HG02981 (cell line): Measurements from ENCODE around the gene IL20.

Experiments
- ATAC-seq: cut with Tn5 transposase; IDR thresholded peaks from one replicate; pipeline ENCODE4 v1.9.1; 2021; ENCODE audit warnings: mild to moderate bottlenecking, moderate library complexity; ENCODE audit not compliant: unreplicated experiment

IL20 gene

GRCh38 chr1:206873603-206874188, 8.3 kb downstream of the IL20 start:
- ATAC-seq, result no peak

DNA sequence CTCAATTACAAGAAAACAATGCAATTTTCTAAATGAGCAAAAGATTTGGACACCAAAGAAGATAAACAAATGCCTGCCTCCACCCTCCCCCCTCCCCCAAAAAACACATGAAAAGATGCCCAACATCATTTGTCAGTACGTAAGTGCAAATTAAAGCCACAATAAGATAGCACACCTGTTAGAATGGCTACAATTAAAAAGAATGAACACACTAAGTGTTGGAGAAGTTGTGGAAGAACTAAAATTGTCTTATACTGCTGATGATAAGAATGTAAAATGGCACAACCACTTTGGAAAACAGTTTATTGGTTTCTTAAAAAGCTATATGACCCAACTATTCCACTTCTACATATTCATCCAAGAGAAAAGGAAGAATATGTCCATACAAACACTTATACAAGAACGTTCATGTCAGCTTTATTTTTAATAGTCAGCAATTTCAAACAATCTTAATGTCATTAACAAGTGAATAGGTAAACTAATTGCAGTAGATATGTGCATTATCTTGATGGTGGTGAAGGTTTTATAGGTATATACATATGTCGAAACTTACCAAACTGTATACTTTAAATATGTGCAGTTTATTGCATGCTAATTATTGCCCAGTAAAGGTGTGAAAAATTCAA, 10.4 kb downstream of the IL20 start:
- ATAC-seq, result no peak

- no peak for ATAC-seq
These were observed 13.0 kb downstream of the IL20 start for GRCh38 chr1:206878456-206878855.

GRCh38 chr1:206880314-206880713, 14.9 kb downstream of the IL20 start:
- no peak for ATAC-seq

GRCh38 chr1:206882555-206882954, 17.1 kb downstream of the IL20 start:
- ATAC-seq, result no peak

GRCh38 chr1:206883160-206883559, 17.7 kb downstream of the IL20 start:
- no peak for ATAC-seq

DNA sequence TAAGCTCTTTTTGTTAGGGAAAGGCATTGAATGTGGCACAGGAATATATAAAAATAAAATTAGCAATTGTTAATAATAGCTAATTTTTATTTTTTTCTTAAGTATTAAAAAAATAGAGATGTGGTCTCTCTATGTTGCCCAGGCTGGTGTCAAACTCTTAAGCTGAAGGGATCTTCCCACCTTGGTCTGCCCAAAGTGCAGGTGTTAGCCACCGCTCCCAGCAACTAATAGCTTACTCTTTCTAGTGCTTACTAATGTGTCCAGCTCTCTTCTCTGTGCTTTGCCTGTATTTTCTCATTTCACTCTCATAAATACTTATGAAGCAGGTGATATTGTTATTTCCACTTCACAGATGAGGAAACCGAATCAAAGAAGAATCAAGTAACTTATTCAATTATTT, 18.5 kb downstream of the IL20 start:
- no peak for ATAC-seq

DNA sequence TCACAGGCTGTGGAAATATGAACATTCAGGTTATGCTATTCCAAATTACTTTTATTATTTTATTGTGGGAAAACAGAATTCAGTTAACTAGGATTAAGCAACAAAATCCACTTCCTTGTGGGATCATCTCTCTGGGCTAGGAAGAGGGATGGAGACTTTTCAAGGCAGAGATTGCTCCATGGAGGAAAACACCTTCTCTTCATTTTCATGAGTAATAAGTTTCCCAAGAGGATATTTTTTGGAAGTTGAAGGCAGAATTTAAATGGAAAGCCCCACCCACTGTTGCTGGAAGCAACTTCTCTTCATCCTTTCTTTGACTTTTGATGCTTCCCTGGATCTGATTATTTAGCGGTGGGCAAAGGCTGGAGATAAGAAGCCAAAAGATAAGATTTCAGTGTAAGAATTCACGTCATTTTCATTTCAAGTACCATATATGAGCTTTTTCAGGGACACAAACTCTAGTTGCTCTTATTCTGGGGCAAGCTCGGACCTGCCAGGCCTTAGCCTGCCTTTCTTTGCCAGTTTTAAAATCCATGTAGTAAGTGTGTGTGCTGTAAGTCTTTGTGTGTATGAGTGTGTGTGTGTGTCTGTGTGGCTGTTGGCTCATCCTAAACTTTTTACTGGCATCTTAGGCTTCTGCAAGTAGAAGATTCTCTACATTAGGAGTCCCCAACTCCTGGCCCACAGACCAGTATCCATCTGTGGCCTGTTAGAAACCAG, 20.1 kb downstream of the IL20 start:
- ATAC-seq, result no peak

- no peak for ATAC-seq
These were observed 21.4 kb downstream of the IL20 start for GRCh38 chr1:206886831-206887230.

GRCh38 chr1:206887701-206888100, 22.3 kb downstream of the IL20 start:
- ATAC-seq, result no peak

- ATAC-seq, result no peak
These were observed 25.0 kb downstream of the IL20 start for GRCh38 chr1:206890125-206891060.

DNA sequence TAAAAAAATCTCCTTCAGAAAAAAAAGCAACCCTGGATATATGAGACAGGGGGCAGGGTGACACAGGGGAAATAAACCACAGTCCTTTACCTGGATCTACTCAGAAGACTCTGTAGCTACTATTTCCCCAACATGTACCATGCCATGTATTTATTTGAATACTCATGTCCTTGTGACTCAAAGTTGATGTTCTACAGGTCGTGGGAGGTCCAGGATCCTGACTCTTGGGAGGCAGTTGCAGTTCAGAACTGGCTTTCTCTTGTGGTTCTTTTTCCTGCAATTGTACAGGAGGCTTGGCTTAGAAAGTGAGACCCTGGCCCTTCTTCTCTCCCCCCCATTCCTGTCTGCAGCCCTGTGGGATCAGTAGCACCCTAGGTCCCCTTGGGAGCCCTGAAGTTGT, 26.0 kb downstream of the IL20 start:
- no peak for ATAC-seq

GRCh38 chr1:206892351-206892984, 27.0 kb downstream of the IL20 start:
- ATAC-seq, result no peak

DNA sequence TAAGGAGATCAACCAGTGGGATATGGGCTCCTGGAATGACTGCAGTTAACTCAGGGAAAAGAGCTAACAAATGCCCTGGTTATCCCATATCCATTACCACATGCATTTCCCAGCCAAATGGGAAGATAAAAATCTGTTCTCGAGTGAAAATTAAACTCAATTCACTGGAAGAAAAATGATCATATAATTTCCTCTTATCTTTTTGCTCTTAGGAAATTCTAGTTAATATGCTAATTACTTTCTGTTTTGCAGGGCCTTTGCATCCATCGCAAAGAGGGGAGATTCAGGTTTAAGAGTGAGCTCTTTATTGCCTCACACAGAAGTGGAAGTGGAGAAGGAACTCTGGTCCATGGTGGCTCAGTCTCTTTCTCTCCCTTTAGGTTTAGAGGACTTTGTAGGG, 28.0 kb downstream of the IL20 start:
- no peak for ATAC-seq

GRCh38 chr1:206895325-206895724, 29.9 kb downstream of the IL20 start:
- ATAC-seq, result no peak

DNA sequence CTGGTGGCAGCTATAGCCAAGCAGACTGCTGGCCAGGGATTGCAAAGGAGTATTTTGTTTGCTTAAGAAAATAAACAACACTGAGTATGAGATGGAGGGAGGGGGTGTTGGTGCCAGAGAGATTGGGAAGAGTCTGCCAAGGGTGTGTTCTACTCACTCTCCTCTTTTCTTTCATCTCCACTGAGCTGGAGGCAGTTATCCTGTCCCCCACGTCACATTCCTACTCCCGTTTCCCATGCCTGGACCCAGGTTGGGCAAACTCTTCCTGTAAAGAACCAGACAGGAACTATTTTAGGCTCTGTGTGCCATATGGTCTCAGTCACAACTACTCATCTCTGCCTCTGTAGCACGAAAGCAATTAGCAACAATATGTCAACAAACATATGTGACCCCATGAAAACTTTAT, 30.4 kb downstream of the IL20 start:
- ATAC-seq, result no peak

- no peak for ATAC-seq
These were observed 30.8 kb downstream of the IL20 start for GRCh38 chr1:206896261-206896660.

DNA sequence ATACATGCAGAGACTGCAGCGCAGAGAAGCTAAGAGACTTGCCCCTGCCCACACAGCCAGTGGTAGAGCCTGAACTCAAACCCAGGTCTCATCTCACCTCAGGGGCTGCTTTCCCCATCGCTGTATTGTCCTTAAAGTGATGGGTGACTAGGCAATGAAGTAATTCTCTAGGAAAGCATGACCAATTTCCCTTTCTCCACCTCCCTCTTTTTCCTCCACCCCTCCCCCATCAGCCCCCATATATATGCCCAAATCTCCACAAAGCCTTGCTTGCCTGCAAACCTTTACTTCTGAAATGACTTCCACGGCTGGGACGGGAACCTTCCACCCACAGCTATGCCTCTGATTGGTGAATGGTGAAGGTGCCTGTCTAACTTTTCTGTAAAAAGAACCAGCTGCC, 31.8 kb downstream of the IL20 start, which contains the start of gene IL24:
Gene IL24, plus strand, starts transcription at position 269 of the 400 bp plus-strand sequence. CDS start 390 bp downstream, outside the sequence.
- ATAC-seq, result no peak

GRCh38 chr1:206898089-206898914, 32.9 kb downstream of the IL20 start:
- ATAC-seq, result no peak

- no peak for ATAC-seq
These were observed 33.5 kb downstream of the IL20 start for GRCh38 chr1:206898915-206899431.
